GM18505 (cell line): ENCODE results near the gene KCNK5.

Source experiments
- ATAC-seq: cut with Tn5 transposase; IDR thresholded peaks from one replicate; pipeline ENCODE4 v1.9.1; 2021; ENCODE audit not compliant: unreplicated experiment
- POLR2A ChIP-seq: IDR thresholded peaks from 4 replicates; pipeline ENCODE4 v1.6.1; 2011; ENCODE audit warnings: borderline replicate concordance; ENCODE audit not compliant: insufficient read depth, insufficient read length; ENCODE audit errors: extremely low read depth

Gene KCNK5

DNA sequence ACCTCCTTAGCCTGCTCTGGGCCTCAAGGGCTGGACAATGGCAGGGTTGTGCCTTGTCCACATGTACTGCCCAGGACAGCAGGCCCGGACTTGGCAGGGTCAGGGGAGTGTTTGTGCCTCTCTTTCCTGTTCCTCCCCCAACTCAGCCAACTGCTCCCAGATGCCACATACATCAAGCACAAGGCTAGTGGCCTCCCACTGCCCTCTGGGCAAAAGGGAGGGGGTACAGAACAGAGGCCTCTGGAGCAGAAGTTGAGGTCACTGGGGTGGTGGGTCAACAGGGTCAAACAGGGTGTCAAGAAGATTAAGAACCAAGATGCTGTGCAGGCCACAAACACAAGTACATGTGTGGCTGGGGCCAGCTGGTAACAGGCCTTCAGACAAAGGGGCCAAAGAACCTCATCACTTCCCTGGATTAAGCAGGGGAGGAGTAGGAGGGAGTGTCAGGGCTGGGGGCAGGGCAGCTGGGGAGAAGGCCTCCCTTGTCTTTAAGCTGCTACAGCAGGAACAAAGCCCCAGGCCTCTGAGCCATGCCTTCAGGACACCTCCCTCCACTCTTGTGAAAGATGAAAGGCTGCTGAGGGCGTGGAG lies 36.0 kb downstream of the KCNK5 start:
- ATAC-seq: no peak
- TF ChIP-seq POLR2A: no peak

DNA sequence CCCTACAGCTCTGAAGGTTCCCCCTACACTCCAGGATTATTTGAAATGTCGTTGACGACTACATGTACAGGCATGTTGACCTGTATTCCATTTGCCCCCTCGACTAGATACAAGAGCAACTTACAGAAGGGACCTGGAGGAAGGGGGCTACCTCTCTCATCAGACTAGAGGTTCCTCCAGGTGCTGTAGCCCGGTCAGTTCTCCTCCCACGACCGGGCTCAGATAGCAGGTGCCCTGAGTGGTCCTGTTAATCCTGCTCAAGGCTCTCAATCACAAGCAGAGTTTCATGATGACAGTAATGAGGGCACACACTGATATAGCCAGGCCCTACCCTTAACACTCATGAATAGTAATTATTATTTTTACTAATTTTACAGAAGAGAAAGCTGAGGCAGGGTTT lies 36.5 kb downstream of the KCNK5 start:
- no peak for TF ChIP-seq POLR2A
- ATAC-seq: no peak

DNA sequence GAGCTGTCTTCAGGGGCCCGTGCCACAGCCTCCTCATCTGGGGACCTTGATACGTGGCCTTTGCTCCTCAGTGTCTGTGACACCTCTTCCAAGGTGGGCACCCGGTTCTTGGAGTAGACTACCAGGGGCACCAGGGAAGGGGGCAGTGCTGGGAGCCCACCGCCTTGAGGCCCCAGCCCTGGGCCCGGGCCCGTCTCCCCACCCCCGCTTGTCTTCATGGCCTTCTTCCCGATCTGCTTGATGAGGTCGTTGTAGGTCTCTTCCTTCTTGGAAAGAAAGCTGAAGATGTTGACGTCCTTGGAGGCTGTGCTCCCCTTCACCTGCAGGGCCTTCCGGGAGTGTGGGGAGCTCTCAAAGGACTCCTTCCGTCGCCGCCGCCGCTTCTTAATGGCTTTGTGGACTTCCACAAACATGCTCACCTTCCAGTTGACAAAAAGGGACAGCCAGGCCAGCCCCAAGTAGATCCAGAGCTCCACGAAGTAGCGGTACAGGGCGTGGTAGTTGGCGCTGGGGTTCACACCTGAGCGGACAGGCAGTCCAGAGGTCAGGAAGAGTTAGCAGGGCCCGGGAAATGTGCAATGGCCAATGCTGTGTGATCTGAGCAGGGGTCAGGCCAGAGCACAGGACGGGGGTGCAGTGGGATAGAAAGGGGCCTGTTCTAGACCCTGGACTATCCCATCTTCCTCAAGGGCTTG lies 37.9 kb downstream of the KCNK5 start:
- ATAC-seq: no peak
- no peak for TF ChIP-seq POLR2A

DNA sequence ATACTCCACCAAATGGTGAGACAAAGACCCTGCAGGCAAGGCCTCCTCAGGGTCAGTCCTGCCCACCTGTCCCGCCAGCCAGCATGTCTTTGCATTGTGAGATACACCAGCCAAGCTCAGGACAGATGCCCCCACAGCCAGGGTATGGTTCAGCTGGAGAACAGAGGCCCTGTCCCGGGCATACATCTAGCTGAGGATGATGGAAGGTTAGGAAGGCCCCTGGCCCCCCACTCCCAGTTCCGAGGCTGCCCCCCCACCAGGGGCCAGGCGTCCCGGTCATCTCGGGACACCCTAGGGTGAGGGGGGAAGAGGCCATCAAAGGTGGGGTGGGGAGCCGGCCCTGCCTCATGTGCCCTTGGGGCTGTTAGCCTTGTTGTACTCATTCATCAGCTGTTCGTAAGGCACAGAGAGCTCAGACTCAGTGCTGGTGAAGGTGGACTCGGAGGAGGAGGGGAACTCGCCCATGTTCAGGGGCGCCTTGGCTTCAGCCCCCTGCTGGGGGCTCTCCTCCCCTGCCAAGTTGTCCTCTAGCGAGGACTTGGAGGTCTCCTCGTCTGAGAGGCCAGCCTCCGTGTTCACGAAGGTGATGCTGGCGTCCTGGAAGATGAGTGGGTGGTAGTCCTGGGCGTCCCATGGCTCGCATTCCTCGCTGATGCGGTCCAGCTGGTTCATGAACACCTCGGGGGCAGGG lies 38.6 kb downstream of the KCNK5 start:
- TF ChIP-seq POLR2A: no peak
- ATAC-seq: no peak

- no peak for TF ChIP-seq POLR2A
- no peak for ATAC-seq
These were observed 39.2 kb downstream of the KCNK5 start for GRCh38 chr6:39189915-39190544.

DNA sequence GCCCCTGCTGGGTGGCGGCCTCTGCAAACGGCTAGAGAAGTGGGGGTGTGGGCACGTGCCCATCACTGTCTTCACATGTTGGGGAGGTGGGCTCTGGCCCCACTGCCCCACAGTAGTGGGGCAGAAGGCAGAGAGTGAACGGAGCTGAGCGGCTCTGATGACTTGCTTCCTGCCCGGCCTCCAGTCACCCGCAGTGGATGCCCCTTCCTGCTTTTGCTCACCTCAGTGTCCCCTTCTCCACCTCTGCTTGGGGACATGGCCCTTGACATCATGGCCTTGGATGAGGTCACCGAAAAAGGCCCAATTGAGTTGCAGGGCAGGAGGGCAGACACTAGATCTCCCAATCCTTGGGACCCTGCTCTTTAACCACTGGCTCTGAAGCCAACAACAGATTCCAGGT lies 40.1 kb downstream of the KCNK5 start:
- TF ChIP-seq POLR2A: no peak
- ATAC-seq: no peak

DNA sequence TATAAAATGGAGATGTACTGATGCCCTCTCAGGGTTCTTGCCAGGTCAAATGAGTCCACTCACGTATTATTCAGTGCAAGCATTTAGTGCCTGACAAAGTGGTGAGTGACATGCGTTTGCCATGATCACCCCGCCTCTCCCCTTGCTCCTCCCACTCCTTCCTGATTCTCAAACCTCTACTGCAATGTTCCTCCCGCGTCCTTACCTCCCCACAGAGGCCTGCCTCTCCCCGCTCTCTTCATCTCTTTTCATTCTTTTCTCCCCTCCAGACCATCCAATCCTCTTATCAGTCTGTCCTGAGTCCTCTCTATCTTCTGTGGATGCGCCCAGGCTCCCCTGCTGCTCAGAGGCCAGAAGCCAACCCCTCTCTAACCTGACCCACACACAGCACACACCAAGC lies 40.7 kb downstream of the KCNK5 start:
- no peak for TF ChIP-seq POLR2A
- ATAC-seq: no peak

GRCh38 chr6:39188098-39188450 lies 41.2 kb downstream of the KCNK5 start:
- ATAC-seq: no peak
- no peak for TF ChIP-seq POLR2A

DNA sequence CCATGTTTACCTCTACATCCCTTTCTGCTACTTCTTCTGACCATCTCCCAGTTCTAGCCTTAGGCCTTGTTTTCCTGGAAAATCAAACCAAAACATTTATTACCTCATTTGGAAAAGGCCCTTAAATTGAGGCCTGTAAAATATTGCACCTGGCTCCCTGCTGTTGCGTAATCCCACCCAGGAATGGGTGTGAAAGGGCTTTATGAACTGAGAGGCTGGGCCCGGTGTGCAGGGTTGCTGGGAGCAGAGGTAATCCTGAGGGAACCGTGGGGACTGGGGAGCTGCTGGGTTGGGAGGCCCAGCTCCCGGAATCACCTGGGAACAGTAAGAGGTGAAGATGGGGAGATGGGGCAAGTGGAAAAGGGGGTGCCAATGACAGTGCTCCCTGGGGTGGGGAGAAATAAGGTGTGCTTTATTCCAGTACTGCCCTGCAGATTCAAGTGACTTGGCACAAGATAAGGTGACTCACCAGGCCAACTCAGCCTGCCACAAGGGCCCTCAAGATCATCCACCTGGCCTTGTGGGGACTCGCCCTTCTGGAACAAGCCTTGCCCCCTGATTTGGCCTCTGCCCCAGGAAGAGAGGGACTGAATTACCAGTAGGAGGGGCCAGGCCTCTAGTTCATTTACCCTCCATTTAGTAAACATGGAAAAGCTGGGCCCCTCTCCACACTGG lies 44.2 kb downstream of the KCNK5 start:
- no peak for TF ChIP-seq POLR2A
- ATAC-seq: no peak

DNA sequence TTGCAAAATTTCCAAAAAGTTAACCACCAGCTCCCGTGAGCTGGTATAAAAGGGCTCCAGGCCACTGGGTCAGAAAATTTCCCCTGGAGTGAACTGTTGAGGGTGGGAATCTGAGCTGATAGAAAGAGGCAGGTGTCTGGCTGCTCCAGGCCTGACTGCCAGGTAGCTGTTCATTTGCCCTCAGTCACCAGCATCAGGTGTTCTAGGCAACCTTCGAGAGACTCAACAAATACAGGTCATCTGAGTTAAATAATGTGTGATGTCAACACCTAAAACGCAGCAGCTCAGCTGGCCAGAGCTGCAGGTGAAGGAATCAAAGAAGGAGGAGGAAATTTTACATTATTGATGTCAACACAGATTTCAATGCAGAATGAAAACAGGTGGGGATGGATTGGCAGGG lies 46.7 kb downstream of the KCNK5 start:
- no peak for TF ChIP-seq POLR2A
- ATAC-seq: no peak

DNA sequence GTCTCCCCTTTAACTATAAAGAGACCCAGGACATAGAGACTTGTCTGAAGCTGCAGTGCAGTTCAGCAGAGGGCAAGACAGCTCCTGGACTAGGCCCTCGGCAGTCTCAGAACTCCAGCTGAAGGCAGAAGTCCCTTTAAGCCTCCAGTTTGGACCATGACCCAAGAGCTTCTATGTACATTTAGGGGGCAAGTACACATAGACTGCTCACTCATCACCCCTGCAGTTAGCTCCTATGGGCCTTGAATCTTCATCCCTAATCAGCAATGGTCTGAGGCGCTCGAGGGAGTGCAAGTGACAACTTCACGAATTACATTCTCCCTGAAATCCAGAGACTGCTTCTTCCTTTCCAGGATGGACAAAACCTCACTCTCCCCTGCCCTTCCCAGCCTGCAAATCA lies 47.4 kb downstream of the KCNK5 start:
- TF ChIP-seq POLR2A: no peak
- ATAC-seq: no peak

DNA sequence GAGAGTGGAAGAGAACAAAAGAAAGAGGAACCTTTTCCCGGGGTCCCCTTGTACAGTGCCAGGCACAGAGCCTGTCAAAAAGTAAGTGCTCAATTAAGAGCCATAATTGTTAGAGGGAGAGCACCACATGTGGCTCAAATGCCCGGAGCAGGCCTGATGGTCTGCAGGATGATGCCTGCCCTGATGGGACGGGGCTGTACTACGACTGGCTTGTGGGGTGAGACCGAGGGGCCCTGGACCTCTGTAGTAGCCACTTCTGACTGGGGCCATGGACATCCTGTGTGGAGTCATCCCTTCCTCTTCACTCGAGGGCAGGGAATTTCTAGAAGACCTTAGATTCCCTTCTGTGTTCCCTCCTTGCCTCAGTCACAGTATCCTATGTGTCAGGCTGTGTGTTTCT lies 47.9 kb downstream of the KCNK5 start:
- ATAC-seq: no peak
- no peak for TF ChIP-seq POLR2A

DNA sequence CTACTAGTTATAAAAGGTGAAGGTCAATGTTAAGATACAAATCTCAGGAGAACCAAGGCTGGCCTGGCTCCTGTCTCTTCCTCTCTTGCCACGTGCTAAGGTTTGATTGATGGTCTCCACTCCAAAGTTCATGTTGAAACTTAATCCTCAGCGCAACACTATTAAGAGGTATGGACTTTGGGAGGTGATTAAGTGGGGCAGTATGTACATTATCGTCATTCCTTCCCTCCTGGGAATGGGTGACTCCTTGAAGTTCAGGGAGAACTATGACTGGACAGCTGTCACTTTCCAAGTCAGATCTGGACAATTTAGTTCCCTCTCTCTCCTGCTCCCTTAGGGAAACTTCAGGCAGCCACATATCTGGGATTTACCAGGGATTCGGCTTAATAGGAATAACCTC lies 50.5 kb downstream of the KCNK5 start:
- ATAC-seq: no peak
- TF ChIP-seq POLR2A: no peak
